HEK293 (cell line): ENCODE results near the gene DISC1.

Source experiments
- CTCF ChIA-PET: fragments of 350-600 bp; formaldehyde crosslinking; extraction: SDS; loops from one replicate; lab custom pipeline; 2021; ENCODE audit warnings: antibody characterized with exemption; lab: Yijun Ruan, JAX
- POLR2A ChIA-PET: fragments of 300-600 bp; formaldehyde crosslinking; extraction: SDS; loops from one replicate; lab custom pipeline; 2020; ENCODE audit warnings: antibody characterized with exemption, inconsistent platforms; lab: Yijun Ruan, JAX
- H3K27ac ChIP-seq: fragments of 200-500 bp; sonication (Bioruptor generic); 2 replicates; pipeline ENCODE4 v1.5.1; 2014; ENCODE audit warnings: low read depth, low read length, control low read depth, inconsistent platforms; ENCODE audit errors: extremely low read depth
- H3K36me3 ChIP-seq, 2 experiments: fragments of 200-500 bp in 1 of 2; sonication (Bioruptor generic) in 1 of 2; 1 replicate in 1 of 2; 2 replicates in 1 of 2; pipeline ENCODE4 v1.5.1; 2014 to 2017; ENCODE audit warnings: inconsistent platforms in 2 of 2, low read length in 2 of 2; ENCODE audit not compliant: control insufficient read depth in 2 of 2, insufficient read depth in 1 of 2
- H3K4me1 ChIP-seq: fragments of 200-500 bp; sonication (Bioruptor generic); 2 replicates; pipeline ENCODE4 v1.5.1; 2014; ENCODE audit warnings: mild to moderate bottlenecking, low read length, inconsistent platforms; ENCODE audit not compliant: control insufficient read depth, insufficient read depth
- H3K4me3 ChIP-seq: 2 replicates; pipeline ENCODE4 v1.5.1; 2011; ENCODE audit warnings: low read depth, mild to moderate bottlenecking, control low read depth, low read length, moderate library complexity
- H3K9me3 ChIP-seq: fragments of 200-500 bp; sonication (Bioruptor generic); 2 replicates; pipeline ENCODE4 v1.5.1; 2014; ENCODE audit warnings: low read depth, low read length, inconsistent platforms; ENCODE audit not compliant: control insufficient read depth, insufficient read depth
- GLI4 ChIP-seq: fragments of 450-650 bp; formaldehyde crosslinking; IDR thresholded peaks from 2 replicates; pipeline ENCODE4 v1.5.1; 2016; ENCODE audit warnings: missing biosample characterization, missing genetic modification characterization
- GLIS1 ChIP-seq: fragments of 450-650 bp; formaldehyde crosslinking; IDR thresholded peaks from 2 replicates; pipeline ENCODE4 v1.5.1; 2016; ENCODE audit warnings: missing biosample characterization, missing genetic modification characterization
- KLF17 ChIP-seq: fragments of 450-650 bp; formaldehyde crosslinking; IDR thresholded peaks from 2 replicates; pipeline ENCODE4 v1.5.1; 2016; ENCODE audit warnings: missing biosample characterization, missing genetic modification characterization
- KLF8 ChIP-seq: fragments of 450-650 bp; formaldehyde crosslinking; IDR thresholded peaks from 2 replicates; pipeline ENCODE4 v1.5.1; 2016; ENCODE audit warnings: missing biosample characterization, missing genetic modification characterization
- OSR2 ChIP-seq: fragments of 450-650 bp; formaldehyde crosslinking; IDR thresholded peaks from 2 replicates; pipeline ENCODE4 v1.5.1; 2016; ENCODE audit warnings: missing biosample characterization, missing genetic modification characterization
- PRDM10 ChIP-seq: fragments of 450-650 bp; formaldehyde crosslinking; IDR thresholded peaks from 2 replicates; pipeline ENCODE4 v1.5.1; 2016; ENCODE audit warnings: missing biosample characterization, missing genetic modification characterization
- REPIN1 ChIP-seq: fragments of 450-650 bp; formaldehyde crosslinking; IDR thresholded peaks from 2 replicates; pipeline ENCODE4 v1.5.1; 2017; ENCODE audit warnings: missing biosample characterization, missing genetic modification characterization, low read depth
- SALL2 ChIP-seq: fragments of 450-650 bp; formaldehyde crosslinking; IDR thresholded peaks from 2 replicates; pipeline ENCODE4 v1.5.0; 2017; ENCODE audit warnings: missing biosample characterization, mild to moderate bottlenecking, missing genetic modification characterization, borderline replicate concordance
- WT1 ChIP-seq: fragments of 450-650 bp; formaldehyde crosslinking; IDR thresholded peaks from 2 replicates; pipeline ENCODE4 v1.5.1; 2016; ENCODE audit warnings: missing biosample characterization, missing genetic modification characterization
- ZBTB7A ChIP-seq: fragments of 450-650 bp; formaldehyde crosslinking; IDR thresholded peaks from 2 replicates; pipeline ENCODE4 v1.5.1; 2016; ENCODE audit warnings: low read depth, missing biosample characterization, missing genetic modification characterization
- ZNF112 ChIP-seq: fragments of 450-650 bp; formaldehyde crosslinking; IDR thresholded peaks from 2 replicates; pipeline ENCODE4 v1.5.0; 2017; ENCODE audit warnings: missing biosample characterization, missing genetic modification characterization
- ZNF140 ChIP-seq: fragments of 450-650 bp; formaldehyde crosslinking; IDR thresholded peaks from 2 replicates; pipeline ENCODE4 v1.5.1; 2016; ENCODE audit warnings: missing biosample characterization, missing genetic modification characterization
- ZNF148 ChIP-seq: fragments of 450-650 bp; formaldehyde crosslinking; IDR thresholded peaks from 2 replicates; pipeline ENCODE4 v1.5.0; 2017; ENCODE audit warnings: missing biosample characterization, missing genetic modification characterization, borderline replicate concordance
- ZNF157 ChIP-seq: fragments of 450-650 bp; formaldehyde crosslinking; IDR thresholded peaks from 2 replicates; pipeline ENCODE4 v1.5.1; 2016; ENCODE audit warnings: missing biosample characterization, missing genetic modification characterization
- ZNF239 ChIP-seq: fragments of 450-650 bp; formaldehyde crosslinking; IDR thresholded peaks from 2 replicates; pipeline ENCODE4 v1.5.1; 2016; ENCODE audit warnings: missing biosample characterization, missing genetic modification characterization
- ZNF324 ChIP-seq: fragments of 450-650 bp; formaldehyde crosslinking; IDR thresholded peaks from 2 replicates; pipeline ENCODE4 v1.5.1; 2016; ENCODE audit warnings: missing biosample characterization, missing genetic modification characterization
- ZNF354C ChIP-seq: fragments of 450-650 bp; formaldehyde crosslinking; IDR thresholded peaks from 2 replicates; pipeline ENCODE4 v1.5.1; 2016; ENCODE audit warnings: missing biosample characterization, missing genetic modification characterization, low read depth, borderline replicate concordance
- ZNF398 ChIP-seq: fragments of 450-650 bp; formaldehyde crosslinking; IDR thresholded peaks from 2 replicates; pipeline ENCODE4 v1.5.1; 2017; ENCODE audit warnings: missing biosample characterization, missing genetic modification characterization
- ZNF518A ChIP-seq: fragments of 450-650 bp; formaldehyde crosslinking; conservative IDR thresholded peaks from 2 replicates; pipeline ENCODE4 v1.5.1; 2016; ENCODE audit warnings: low read depth, missing biosample characterization, missing genetic modification characterization
- ZNF548 ChIP-seq: fragments of 450-650 bp; formaldehyde crosslinking; IDR thresholded peaks from 2 replicates; pipeline ENCODE4 v1.5.1; 2016; ENCODE audit warnings: missing biosample characterization, missing genetic modification characterization
- ZNF561 ChIP-seq: fragments of 450-650 bp; IDR thresholded peaks from 2 replicates; pipeline ENCODE4 v1.5.1; 2018; ENCODE audit warnings: missing biosample characterization, missing genetic modification characterization, borderline replicate concordance
- ZNF843 ChIP-seq: fragments of 450-650 bp; formaldehyde crosslinking; IDR thresholded peaks from 2 replicates; pipeline ENCODE4 v1.5.1; 2016; ENCODE audit warnings: missing biosample characterization, missing genetic modification characterization
- ZSCAN23 ChIP-seq: fragments of 450-650 bp; formaldehyde crosslinking; IDR thresholded peaks from 2 replicates; pipeline ENCODE4 v1.5.1; 2016; ENCODE audit warnings: missing biosample characterization, missing genetic modification characterization

The DISC1 gene

GRCh38 chr1:231964241-231964640, 337.7 kb downstream of the DISC1 start:
- Histone ChIP-seq H3K27ac (no peak overlapping the region), H3K36me3 (no peaks in the 10 kb centered on the region), H3K4me3 (no peak overlapping the region), H3K4me1 (no peaks in the 10 kb centered on the region), H3K9me3 (no peaks in the 10 kb centered on the region)
- no peak for TF ChIP-seq GLI4
- TF ChIP-seq REPIN1 (tag by site-specific recombination), result no peak
- no peak for TF ChIP-seq ZNF112
- TF ChIP-seq ZNF354C (tag by site-specific recombination), result no peak
- TF ChIP-seq ZNF148 (tag by site-specific recombination), result no peak
- TF ChIP-seq ZSCAN23 (tag by site-specific recombination), result no peak
- no peak for TF ChIP-seq ZNF548 (tag by site-specific recombination)
- POLR2A ChIA-PET, result no interaction called here
- CTCF ChIA-PET, result no interaction called here

GRCh38 chr1:231964961-231965360, 338.4 kb downstream of the DISC1 start:
- TF ChIP-seq GLIS1 (tag by site-specific recombination) (no peak), SALL2 (tag by site-specific recombination) (no peak), ZNF157 (tag by site-specific recombination) (no peak), ZNF398 (tag by site-specific recombination) (no peak), ZNF518A (tag by site-specific recombination) (no peak), ZNF324 (tag by site-specific recombination) (no peak), ZNF239 (no peak), OSR2 (tag by site-specific recombination) (no peak), PRDM10 (tag by site-specific recombination) (no peak), ZNF843 (tag by site-specific recombination) (no peak), KLF17 (no peak), WT1 (tag by site-specific recombination) (no peak), ZBTB7A (tag by site-specific recombination) (no peak), KLF8 (tag by site-specific recombination) (no peak), ZNF140 (tag by site-specific recombination) (no peak), ZNF561 (tag by site-specific recombination) (no peak)
- no peaks in the 10 kb centered on the region for H3K36me3 ChIP-seq
- ChIA-PET CTCF (no interaction called here), POLR2A (no interaction called here)
- no peaks in the 10 kb centered on the region for H3K9me3 ChIP-seq
- H3K4me3 ChIP-seq, result no peak overlapping the region
- no peak overlapping the region for H3K27ac ChIP-seq
- H3K4me1 ChIP-seq, result no peaks in the 10 kb centered on the region
